Vagina (tissue), 2 donors: Measurements from ENCODE around the gene METTL8.

Experiments used
- CTCF ChIP-seq, 3 experiments: fragments of 450-650 bp in 2 of 3; fragments of 200-600 bp in 1 of 3; sonication (generic) in 1 of 3; IDR thresholded peaks; one replicate each; pipeline ENCODE4 v1.5.1; 2017 to 2019; ENCODE audit warnings: antibody characterized with exemption in 3 of 3, mild to moderate bottlenecking in 2 of 3, moderate library complexity in 2 of 3
- POLR2A ChIP-seq, 2 donors: fragments of 450-650 bp; IDR thresholded peaks; one replicate each; pipeline ENCODE4 v1.6.1; 2017; ENCODE audit warnings: antibody characterized with exemption in 2 of 2, mild to moderate bottlenecking in 2 of 2, moderate library complexity in 2 of 2
- POLR2AphosphoS5 ChIP-seq, 2 donors: sonication (generic); formaldehyde crosslinking; IDR thresholded peaks; one replicate each; pipeline ENCODE4 v1.9.0; 2017; ENCODE audit warnings: antibody characterized with exemption in 2 of 2, mild to moderate bottlenecking in 2 of 2, low read depth in 1 of 2; ENCODE audit not compliant: insufficient read depth in 1 of 2

GRCh38 chr2:171319164-171319810, 114.5 kb downstream of the METTL8 start:
- TF ChIP-seq CTCF (IDR thresholded peaks at IDR 0.05) = no peak
- TF ChIP-seq POLR2AphosphoS5 (IDR thresholded peaks at IDR 0.05; ENCODE audit: insufficient read depth in 1 of 2, low read depth in 1 of 2) = no peak
- TF ChIP-seq POLR2A (IDR thresholded peaks at IDR 0.05) = no peak
